ENCODE results near the gene CEBPA. TPM values are rescaled to one million over a fixed set of nuclear protein-coding genes. Genes with fewer than 3 reads are reported as not detected.
A peak's percentile ranks its signal among the peaks of the same experiment; 100 is the strongest.

The CEBPA gene
- total RNA-seq, 2 experiments from 2014 or later: 2.1 to 2.5 TPM

DNA sequence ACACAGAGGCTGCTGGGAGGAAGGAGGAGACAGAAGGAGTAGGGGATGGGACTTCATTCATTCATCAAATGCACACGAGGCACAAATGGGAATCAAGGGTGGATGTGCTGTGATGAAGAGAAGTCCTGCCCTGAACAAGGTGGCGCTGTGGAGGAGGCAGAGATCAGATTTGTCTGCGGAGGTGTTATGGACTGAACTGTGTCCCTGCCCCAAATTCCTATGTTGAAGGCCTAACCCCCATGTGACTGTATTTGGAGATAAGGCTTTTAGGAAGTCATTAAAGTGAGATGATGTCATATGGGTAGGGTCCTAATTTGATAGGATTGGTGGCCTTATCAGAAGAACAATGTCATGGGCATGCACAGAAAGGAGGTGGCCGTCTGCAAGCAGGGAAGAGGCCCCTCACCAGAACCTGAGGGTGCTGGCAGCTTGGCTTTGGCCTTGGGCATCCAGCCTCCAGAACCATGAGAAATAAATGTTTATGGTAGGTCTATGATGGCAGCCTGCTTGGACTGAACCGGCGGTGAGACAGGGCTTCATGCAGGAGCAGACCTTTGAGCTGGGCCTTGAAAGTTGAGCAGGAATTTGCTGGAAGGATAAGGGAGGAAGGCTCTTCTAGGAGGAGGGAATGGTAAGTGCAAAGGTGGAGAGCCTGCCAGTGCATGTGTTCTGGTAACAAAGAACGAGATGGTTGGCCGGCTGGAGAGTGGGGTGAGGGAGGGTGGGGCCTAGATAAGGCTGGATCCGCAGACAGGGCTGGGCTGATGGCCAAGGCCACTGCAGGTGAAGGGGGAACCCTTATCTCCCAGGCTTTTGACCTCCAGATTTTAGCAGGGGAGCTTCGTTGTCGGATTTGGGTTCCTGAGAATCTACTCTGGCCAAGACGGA is 2.7 kb upstream of the CEBPA start:
- no peak overlapping the region for H2AFZ ChIP-seq (ENCODE audit: low read length)
- H3K9me2 ChIP-seq (ENCODE audit: insufficient read depth, low read length): no peaks in the 10 kb centered on the region
- peaks cover 4% of the 10 kb centered on the region for H3K4me1 ChIP-seq (ENCODE audit: insufficient read depth, low read length, poor library complexity, severe bottlenecking)
- H3K4me3 ChIP-seq (ENCODE audit: low read depth, low read length, poor library complexity, severe bottlenecking): no peak overlapping the region
- DNase-seq (ENCODE audit: low spot score): peak; percentile 14
- no peak overlapping the region for H3K4me2 ChIP-seq (ENCODE audit: low read length)
- H3K9me3 ChIP-seq (ENCODE audit: low read length): no peaks in the 10 kb centered on the region
- intact Hi-C loops (cut with micrococcal nuclease; ENCODE audit: unreplicated experiment): no loop called here
- no peaks in the 10 kb centered on the region for H3K79me2 ChIP-seq (ENCODE audit: insufficient read depth, low read depth, low read length)
- H3K27ac ChIP-seq (ENCODE audit: low read depth, low read length, poor library complexity, severe bottlenecking): no peak overlapping the region
- H4K20me1 ChIP-seq (ENCODE audit: insufficient read depth, low read length): no peaks in the 10 kb centered on the region; the same call in 1 of the 2 replicates
- CTCF ChIA-PET (ENCODE audit: unreplicated experiment): no interaction called here
- BruUV-seq (replicated peaks): no TSS peak
- POLR2A ChIA-PET: interaction anchor here (0.6 kb wide), 1 partner anchor 65 kb away, joined by 5 read pairs; no protein-coding TSS in a partner anchor
- no peaks in the 10 kb centered on the region for H3K36me3 ChIP-seq (ENCODE audit: insufficient read depth, low read length)
- peak; percentile 62 for TF ChIP-seq CTCF (conservative IDR thresholded peaks at IDR 0.05; ENCODE audit: low read length)
- no peak for TF ChIP-seq EZH2phosphoT487 (IDR thresholded peaks at IDR 0.05; ENCODE audit: borderline replicate concordance, low read depth, low read length)

DNA sequence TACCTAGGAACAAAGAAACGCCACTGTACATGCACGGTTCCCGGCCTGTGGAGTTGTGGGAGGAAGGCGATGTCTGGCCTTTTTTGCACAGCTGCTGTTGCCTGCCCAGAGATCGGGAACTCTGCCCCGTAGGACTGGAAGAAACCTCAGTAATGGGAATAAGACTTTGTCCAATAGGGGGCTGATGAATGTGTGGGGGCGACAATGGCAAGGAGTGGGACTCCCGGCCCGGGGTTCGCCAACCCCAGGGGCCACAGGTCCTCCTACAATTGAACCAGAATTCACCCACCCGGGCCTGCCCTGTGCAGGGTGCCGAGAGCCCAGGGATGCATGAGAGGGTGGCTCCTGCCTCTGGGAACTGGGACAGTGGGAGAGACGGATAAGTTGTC is 2.0 kb upstream of the CEBPA start:
- no peaks in the 10 kb centered on the region for H3K36me3 ChIP-seq (ENCODE audit: insufficient read depth, low read length)
- peaks cover 4% of the 10 kb centered on the region for H3K4me1 ChIP-seq (ENCODE audit: insufficient read depth, low read length, poor library complexity, severe bottlenecking)
- no peaks in the 10 kb centered on the region; the same call in 1 of the 2 replicates for H4K20me1 ChIP-seq (ENCODE audit: insufficient read depth, low read length)
- intact Hi-C loops (cut with micrococcal nuclease; ENCODE audit: unreplicated experiment): no loop called here
- POLR2A ChIA-PET: interaction anchor here (0.6 kb wide), 1 partner anchor 224 kb away, joined by 3 read pairs; no protein-coding TSS in a partner anchor
- CTCF ChIA-PET (ENCODE audit: unreplicated experiment): no interaction called here
- no peaks in the 10 kb centered on the region for H3K9me2 ChIP-seq (ENCODE audit: insufficient read depth, low read length)
- H3K4me3 ChIP-seq (ENCODE audit: low read depth, low read length, poor library complexity, severe bottlenecking): no peak overlapping the region
- H3K27ac ChIP-seq (ENCODE audit: low read depth, low read length, poor library complexity, severe bottlenecking): no peak overlapping the region
- BruUV-seq (replicated peaks): no TSS peak
- DNase-seq (ENCODE audit: low spot score): no peak
- H3K79me2 ChIP-seq (ENCODE audit: insufficient read depth, low read depth, low read length): no peaks in the 10 kb centered on the region
- no peak overlapping the region for H3K4me2 ChIP-seq (ENCODE audit: low read length)
- no peak overlapping the region for H2AFZ ChIP-seq (ENCODE audit: low read length)
- TF ChIP-seq EZH2phosphoT487 (IDR thresholded peaks at IDR 0.05; ENCODE audit: borderline replicate concordance, low read depth, low read length) (no peak), CTCF (conservative IDR thresholded peaks at IDR 0.05; ENCODE audit: low read length) (no peak)
- H3K9me3 ChIP-seq (ENCODE audit: low read length): no peaks in the 10 kb centered on the region

All from OCI-LY7 (cell line).